ENCODE data around the gene KPNA6. TPM values are rescaled to one million over a fixed set of nuclear protein-coding genes. Genes with fewer than 3 reads are reported as not detected.

Gene KPNA6
- total RNA-seq, 1 experiment from 2014 or later = 116 TPM

- intact Hi-C loops (cut with micrococcal nuclease; ENCODE audit: unreplicated experiment) (no loop called here), in situ Hi-C loops (cut with HindIII; ENCODE audit: low pct_unique_long_range_greater_than_20kb, low sequenced_read_pairs) (no loop called here)
- BruUV-seq (replicated peaks) = no TSS peak
- ChIA-PET POLR2A (interaction anchor here (0.6 kb wide), 2 partner anchors 90 to 118 kb away, joined by 4 read pairs; no protein-coding TSS in a partner anchor), CTCF (no interaction called here)
- no peak overlapping the region for H3K4me3 ChIP-seq (ENCODE audit: low read depth in 2 of 2, low read length in 2 of 2)
- H3K36me3 ChIP-seq (ENCODE audit: control insufficient read depth, insufficient read depth, low read length) = peaks cover 21% of the 10 kb centered on the region
- H3K27me3 ChIP-seq (ENCODE audit: control insufficient read depth, insufficient read depth, low read length) = no peaks in the 10 kb centered on the region
- no peak for DNase-seq (ENCODE audit: low read depth, low spot score)
- H3K27ac ChIP-seq (ENCODE audit: low read length) = no peak overlapping the region
- peaks cover 48% of the 10 kb centered on the region for H3K4me1 ChIP-seq (ENCODE audit: control insufficient read depth, insufficient read depth, low read length)
- TF ChIP-seq SIN3A (IDR thresholded peaks at IDR 0.05; ENCODE audit: borderline replicate concordance, insufficient read depth, low read depth, low read length) (no peak), CTCF (IDR thresholded peaks at IDR 0.05) (no peak), TCF7L2 (IDR thresholded peaks at IDR 0.05; ENCODE audit: low read depth, low read length) (no peak), POLR2AphosphoS5 (IDR thresholded peaks at IDR 0.05; ENCODE audit: low read depth, low read length) (no peak)
- ATAC-seq = no peak
- H3K9me3 ChIP-seq (ENCODE audit: control insufficient read depth, insufficient read depth, low read depth, low read length) = no peaks in the 10 kb centered on the region
These were observed 89.2 kb downstream of the KPNA6 start for GRCh38 chr1:32197074-32197473.

- ChIA-PET POLR2A (interaction anchor here (0.6 kb wide), 3 partner anchors 52 to 117 kb away, joined by 4 to 14 read pairs (median 4); no protein-coding TSS in a partner anchor), CTCF (no interaction called here)
- ATAC-seq (no peak), DNase-seq (ENCODE audit: low read depth, low spot score) (no peak)
- Histone ChIP-seq H3K9me3 (ENCODE audit: control insufficient read depth, insufficient read depth, low read depth, low read length) (no peaks in the 10 kb centered on the region), H3K4me1 (ENCODE audit: control insufficient read depth, insufficient read depth, low read length) (peaks cover 48% of the 10 kb centered on the region), H3K36me3 (ENCODE audit: control insufficient read depth, insufficient read depth, low read length) (peaks cover 15% of the 10 kb centered on the region), H3K27me3 (ENCODE audit: control insufficient read depth, insufficient read depth, low read length) (no peaks in the 10 kb centered on the region), H3K4me3 (ENCODE audit: low read depth in 2 of 2, low read length in 2 of 2) (no peak overlapping the region), H3K27ac (ENCODE audit: low read length) (no peak overlapping the region)
- BruUV-seq (replicated peaks) = no TSS peak
- in situ Hi-C loops (cut with HindIII; ENCODE audit: low pct_unique_long_range_greater_than_20kb, low sequenced_read_pairs) = no loop called here
- intact Hi-C loops (cut with micrococcal nuclease; ENCODE audit: unreplicated experiment) = no loop called here
- TF ChIP-seq TCF7L2 (IDR thresholded peaks at IDR 0.05; ENCODE audit: low read depth, low read length) (no peak), CTCF (IDR thresholded peaks at IDR 0.05) (no peak), SIN3A (IDR thresholded peaks at IDR 0.05; ENCODE audit: borderline replicate concordance, insufficient read depth, low read depth, low read length) (no peak), POLR2AphosphoS5 (IDR thresholded peaks at IDR 0.05; ENCODE audit: low read depth, low read length) (no peak), REST (IDR thresholded peaks at IDR 0.05; ENCODE audit: insufficient read depth in 1 of 2, low read depth in 2 of 2, low read length in 1 of 2) (no peak)
These were observed 90.0 kb downstream of the KPNA6 start for GRCh38 chr1:32197837-32198236.

All from Panc1 (cell line).